ACHN (cell line): Measurements from ENCODE around the gene YTHDF1.
A peak's percentile ranks its signal among the peaks of the same experiment; 100 is the strongest.

Experiments
- DNase-seq: peaks from one replicate; pipeline ENCODE4 v3.0.0-alpha.2; 2015
- in situ Hi-C: cut with HindIII; loops from 2 replicates; pipeline ENCODE4 v1.10.0; 2017; ENCODE audit warnings: low sequenced_read_pairs, low pct_ligation_motif_present, low pct_unique_long_range_greater_than_20kb

YTHDF1 gene

DNA sequence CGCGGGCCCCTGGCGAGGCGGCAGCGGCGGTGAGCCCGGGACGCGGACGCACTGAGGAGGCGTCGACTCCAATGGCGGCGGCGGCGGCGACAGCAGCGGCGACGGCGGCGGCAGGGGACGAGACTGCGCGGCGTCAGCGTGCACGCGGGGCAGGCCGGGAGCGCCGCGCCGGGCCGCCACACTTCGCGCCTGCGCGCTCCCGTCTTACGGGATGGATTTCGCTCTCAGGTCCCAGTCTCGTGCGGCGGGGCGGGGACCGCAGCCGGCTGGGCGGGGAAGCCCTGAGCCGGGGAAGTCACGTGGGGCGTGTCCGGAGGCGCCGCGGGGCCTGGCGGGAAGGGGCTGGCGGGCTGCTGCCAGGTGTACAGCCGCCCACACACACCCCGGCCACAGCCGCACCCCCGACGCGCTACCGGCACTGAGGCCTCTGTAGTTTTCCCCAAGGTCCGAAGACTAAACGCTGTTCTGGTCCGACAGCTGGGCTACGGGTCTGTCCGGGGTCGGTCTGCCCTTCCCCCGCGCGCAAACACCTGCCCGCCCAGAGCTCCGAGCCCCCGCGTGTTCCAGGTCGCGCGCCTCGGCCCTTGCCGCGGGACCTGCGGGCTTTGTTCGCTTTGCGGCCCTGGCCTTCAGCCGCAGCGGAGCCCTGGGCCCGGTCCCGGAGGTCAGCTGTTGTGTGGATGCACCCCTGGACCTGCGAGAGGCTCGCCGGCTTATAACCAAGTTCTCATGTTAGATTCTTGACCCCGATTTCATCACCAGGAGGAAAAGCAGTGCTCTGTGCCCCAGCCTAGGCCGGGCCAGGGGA, at the start of gene YTHDF1:
Gene YTHDF1 (minus strand): TSS at position 91 of the 808 bp plus-strand sequence. CDS start 239 bp downstream, outside the sequence.
- in situ Hi-C loops, result no loop called here
- peak; percentile 90 for DNase-seq

DNA sequence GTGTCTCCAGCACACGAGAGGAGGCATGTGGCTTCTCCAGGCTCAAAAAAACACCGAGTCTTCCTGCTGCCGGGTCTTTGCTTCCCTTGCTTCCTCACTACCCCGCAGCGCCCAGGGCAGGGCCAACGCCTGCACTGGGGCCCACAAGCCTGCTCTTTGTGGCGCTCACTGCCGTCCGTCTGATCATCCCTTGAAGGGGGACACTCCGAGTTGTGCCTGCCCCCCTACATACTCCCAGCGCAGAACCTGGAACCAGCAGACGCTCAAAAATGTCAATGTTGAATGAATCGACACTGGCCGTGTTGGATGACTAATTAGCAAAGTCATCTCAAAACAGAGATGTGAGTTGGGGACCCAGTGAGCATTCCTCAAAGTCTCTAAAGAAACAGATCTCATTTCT, 48.6 kb upstream of the YTHDF1 start:
- no peak for DNase-seq
- in situ Hi-C loops, result no loop called here

DNA sequence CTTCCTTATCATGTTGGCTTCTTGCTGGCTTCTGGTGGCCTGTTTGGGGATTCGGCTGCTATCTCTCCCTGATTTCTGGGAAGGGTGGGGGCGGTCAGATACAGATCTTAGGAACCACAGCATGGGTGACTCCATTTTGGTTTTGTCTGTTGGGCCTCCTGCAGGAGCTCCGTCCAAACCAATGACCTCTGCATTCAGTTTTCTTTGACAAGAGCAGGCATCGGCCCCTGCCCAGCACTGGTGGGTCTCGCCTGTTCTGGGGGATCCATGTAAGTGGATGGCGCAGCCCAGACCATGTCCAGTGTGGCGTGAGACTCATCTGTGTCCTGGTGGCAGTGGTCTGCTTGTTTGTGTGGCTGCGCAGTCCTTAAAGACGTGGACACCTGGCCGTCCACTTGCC, 48.1 kb upstream of the YTHDF1 start:
- DNase-seq, result no peak
- in situ Hi-C loops, result no loop called here

DNA sequence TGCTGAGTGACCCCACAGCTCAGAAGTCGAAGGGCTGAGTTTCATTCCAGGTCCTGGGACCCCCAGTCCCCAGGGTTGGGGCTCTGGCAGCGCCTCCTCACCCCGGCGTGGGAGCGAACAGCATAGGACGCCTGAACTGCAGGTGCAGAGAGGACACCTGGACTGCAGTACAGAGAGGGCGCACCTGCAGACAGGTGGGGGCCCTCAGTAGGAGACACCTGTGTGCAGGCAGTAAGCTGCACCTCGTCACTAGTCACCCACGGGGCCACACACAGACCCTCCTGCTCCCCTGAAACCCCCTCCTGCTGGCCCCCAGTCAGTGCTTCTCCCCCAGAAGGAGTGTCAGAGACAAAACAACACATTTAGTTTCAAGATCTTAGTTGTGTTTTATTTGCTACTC, 46.9 kb upstream of the YTHDF1 start:
- no peak for DNase-seq
- in situ Hi-C loops, result no loop called here

DNA sequence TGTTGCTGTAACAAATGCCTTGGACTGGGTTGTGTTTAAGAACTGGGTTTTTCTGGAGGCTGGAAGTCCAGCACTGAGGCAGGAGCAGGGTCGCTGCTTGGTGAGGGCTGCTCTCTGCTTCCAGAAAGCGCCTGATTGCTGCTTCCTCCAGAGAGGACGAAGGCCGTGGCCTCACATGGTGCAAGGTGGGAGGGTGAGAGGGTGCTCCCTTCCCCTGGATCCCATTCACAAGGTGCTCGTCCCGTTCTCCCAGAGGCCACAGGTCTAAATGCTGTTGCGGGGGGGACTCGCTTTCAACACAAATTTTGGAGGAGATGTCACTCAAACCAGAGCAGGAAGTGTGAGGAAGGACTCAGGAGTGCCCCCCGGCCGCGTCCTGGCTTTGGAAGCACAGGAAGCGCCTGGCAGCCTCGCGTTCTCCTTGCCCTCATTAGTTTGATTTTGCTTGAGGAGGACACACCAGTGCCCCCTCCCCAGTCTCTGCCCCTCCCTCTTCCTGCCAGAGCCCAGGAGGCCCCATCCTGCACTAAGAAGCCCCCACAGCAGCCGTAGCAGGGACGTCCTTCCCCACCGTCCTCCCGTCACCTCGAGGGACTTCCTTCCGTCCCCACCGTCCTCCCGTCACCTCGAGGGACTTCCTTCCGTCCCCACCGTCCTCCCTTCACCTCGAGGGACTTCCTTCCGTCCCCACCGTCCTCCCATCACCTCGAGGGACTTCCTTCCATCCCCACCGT, 46.0 kb upstream of the YTHDF1 start:
- in situ Hi-C loops, result no loop called here
- DNase-seq, result no peak

DNA sequence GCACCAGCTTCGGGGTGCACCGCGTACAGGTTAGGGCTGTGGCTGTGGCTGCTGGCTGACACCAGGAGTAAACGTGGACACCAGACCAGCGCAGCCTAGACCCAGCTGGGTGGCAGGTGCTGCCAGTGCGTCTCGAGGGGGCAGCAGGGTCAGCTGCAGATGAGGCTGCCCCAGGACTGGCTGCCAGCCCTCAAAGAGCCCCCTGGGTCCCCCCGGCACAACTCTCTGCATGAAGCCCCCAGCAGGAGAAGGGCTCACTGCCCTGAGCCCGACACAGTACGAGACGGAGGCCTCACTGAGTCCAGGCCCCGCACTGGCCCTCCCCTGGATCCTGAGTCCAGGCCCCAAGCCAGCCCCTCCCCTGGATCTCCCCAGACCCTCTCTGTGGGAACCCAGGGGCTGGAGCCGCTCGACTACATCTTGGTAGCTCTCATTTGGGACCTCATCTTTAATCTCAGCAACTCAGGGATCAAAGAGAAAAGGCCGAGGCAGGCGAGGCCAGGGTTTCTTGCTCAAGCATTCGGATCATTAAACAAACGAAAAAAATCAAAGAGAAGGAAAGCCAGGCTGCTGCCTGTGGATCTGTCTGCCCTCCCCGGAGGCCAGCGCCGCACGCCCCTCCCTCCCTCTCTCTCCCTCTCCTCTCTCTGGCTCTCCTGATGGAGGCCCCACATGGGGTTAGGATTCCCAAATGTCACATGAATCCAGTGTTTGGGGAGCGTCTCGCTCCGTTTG, 45.3 kb upstream of the YTHDF1 start:
- no peak for DNase-seq
- in situ Hi-C loops, result no loop called here

DNA sequence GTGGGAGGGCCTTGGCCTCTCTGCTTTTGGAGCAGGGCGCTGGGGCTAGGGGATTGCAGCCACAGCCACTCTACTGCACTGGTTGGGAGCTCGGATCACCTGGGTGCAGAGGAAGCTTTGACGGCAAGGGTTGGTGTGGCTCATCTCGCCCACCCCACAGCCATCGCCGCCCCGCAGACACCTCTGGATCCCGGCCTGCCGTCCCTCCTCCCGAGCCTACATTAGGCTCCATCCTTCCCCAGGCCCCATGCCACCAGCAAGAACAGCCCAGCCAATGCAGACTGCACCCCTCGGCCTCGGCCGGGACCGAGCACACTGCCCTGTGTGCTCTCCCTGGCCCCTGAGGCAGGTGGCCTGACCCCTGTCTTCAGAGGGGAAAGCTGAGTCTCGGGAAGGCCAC, 44.6 kb upstream of the YTHDF1 start:
- in situ Hi-C loops, result no loop called here
- DNase-seq, result no peak

DNA sequence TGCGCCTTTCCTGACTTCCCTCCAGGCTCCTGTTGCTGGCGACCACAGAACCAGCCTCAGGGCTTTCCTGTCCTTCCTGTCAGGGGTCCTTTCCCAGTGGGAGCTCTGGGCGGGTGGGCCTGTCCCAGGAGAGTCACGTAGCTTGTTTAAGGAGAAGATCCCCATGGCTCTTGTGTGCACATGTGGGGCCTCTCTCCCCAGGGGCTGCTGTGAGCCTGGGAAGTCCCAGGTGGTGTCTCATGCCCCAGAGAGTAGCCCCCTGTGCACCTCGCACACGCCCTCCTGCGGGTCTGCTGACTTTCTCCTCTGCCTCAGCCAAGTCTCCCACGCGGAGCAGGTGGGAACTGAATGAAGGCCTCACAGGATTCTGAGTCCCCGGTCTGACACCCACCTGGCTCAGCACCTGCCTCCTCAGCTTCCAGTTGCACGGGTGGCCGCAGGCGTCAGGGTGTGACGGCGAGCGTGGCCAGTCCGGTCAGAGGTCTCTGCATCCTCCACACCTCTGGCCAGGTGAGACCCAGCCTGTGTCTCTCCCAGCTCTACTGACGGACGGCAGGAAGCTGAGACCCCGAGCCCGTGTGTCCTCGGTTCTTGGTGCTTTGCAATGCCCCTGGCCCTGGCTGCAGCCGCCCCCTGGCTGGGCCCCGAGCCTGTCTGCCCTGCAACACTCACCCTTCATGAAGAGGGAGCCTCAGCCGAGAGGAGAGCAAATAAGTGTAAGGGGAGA, 44.0 kb upstream of the YTHDF1 start:
- no peak for DNase-seq
- in situ Hi-C loops, result no loop called here

DNA sequence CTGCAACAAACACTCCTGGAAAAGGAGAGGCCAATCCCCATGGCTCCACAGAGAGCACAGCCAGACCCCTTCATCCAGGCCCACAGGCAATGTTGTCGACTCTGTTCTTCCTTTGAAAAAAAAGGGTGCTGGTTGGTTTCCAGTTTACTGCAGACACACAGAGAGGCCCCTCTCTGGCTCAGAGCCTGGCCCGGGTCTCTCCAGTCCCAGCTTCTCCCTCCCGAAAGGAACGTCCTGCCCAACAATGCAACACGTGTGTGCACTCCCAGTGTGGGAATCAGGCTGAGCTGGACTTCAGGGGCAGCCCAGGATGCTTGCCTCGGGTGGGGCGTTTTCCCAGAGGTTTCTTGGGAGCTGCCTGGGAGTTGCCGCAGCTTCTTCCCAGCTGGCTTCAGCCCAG, 42.9 kb upstream of the YTHDF1 start:
- in situ Hi-C loops, result no loop called here

DNA sequence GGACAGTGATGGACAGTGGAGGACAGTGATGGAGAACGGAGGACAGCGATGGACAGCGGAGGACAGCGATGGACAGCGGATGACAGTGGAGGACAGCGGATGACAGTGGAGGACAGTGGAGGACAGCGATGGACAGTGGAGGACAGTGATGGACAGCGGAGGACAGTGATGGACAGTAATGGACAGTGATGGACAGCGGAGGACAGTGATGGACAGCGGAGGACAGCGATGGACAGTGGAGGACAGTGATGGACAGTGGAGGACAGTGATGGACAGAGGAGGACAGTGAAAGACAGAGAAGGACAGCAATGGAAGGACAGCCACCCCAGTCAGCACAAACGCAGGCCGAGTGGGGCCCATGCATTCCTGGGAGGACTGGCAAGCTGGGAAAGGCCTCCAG, 41.7 kb upstream of the YTHDF1 start:
- no peak for DNase-seq
- in situ Hi-C loops, result no loop called here

More for the DNA sequence above, 42.9 kb upstream of the YTHDF1 start:
- DNase-seq, result no peak

DNA sequence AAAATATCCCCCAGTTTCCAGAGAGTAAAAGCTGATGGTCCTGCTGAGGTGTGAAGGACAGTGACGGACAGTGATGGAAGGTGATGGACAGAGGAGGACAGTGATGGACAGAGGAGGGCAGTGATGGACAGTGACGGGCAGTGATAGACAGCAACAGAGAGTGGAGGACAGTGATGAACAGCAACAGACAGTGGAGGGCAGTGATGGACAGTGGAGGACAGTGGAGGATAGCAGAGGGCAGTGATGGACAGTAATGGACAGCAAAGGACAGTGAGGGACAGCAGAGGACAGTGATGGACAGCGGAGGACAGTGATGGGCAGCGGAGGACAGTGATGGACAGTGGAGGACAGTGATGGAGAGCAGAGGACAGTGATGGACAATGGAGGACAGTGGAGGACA, 41.0 kb upstream of the YTHDF1 start:
- DNase-seq, result no peak
- in situ Hi-C loops, result no loop called here

DNA sequence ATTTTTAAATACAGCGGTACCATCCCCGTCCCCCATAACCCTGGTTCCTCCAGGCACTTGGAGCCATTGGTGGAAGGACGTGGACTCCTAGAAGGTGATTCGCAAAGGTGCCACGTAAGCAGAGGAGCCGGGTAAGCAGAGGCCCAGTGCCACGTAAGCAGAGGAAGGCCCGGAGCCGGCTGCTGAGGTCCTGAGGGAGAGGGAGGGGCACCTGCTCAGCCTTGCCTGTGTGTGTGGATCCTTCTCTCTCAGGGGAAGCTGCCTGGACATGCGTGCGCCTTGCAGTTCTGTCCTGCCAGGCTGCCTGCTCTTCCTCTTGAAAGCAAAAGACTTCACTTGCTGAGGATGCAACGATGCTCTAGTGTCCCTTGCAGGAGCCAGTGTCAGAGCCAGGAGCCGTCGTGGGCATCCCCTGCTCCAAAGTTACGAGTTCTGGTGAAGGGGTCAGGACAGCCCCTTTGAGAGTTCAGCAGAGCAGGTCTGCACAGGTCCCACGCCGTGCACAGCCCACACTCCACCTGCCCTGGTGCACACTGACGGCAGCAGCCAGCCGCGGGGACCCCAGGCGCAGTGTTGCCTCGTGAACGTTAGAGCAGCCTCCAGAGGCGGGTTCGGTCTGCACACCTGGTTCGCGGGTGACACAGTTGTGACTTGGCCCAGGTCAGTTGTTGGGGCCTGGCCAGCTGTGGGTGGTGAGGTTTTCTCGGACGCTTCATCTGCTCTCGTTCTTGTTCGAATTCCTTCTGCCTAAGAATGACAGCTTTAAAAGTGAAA, 40.2 kb upstream of the YTHDF1 start:
- in situ Hi-C loops, result no loop called here
- no peak for DNase-seq

DNA sequence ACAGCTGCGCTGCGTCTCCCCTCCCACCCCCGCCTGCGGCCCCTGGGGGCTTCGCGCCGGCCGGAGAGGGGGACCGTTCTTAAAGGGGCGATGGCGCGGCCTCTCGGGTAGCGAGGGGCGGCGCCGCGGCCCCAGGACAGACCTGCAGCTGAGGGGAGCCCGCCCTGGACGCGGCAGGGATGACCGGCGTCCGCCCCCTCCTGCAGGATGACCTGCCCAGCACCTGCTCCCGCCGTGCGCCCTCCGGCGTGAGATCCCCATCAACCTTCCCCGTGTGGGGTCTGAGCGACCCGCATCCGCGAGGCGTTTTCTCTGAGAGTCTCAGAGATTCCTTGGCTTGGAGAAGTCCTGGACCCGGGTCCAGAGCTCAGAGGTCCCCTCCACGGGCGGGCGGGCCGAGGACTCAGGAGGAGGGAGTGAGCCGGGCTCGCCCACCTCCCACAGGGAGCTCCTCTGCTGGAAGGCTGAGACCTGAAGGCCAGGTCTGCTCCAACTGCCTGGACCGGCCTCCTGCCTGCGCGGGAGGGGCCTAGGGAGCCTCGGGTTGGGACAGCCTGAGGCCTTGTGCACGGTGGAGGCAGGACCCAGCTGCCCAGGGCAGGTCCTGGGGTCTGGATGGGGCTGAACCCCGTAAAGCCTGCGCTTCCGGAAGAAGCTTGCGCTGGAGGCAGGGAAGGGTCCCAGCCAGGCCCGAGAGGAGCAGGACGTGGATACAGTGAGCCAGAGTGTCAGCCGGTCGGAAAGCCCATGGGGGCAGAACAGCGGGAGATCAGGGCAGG, 38.9 kb upstream of the YTHDF1 start:
- in situ Hi-C loops, result no loop called here

DNA sequence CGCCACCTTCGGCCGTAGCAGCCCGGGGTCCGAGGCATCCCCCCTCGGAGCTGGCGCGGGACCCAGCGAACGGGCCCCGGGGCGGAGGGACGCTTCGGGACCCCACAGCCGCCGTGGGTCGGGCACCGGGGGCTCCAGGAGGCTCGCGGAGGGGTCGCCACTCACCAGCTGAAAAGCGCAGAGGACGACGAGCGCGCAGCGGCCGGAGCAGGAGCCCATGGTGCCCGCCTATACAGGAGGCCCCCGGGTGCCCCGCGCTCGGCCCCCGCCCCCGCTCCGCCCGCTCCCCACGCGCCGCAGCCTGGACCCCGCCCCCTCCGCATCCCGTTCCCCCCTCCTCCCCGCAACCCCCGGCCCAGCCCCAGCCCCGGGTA, 38.3 kb upstream of the YTHDF1 start, which contains the start of gene NKAIN4:
Gene NKAIN4 (minus strand): TSS at position 232 of the 374 bp plus-strand sequence. CDS start 13 bp downstream, at position 219.
- in situ Hi-C loops, result no loop called here
- no peak for DNase-seq

More for the DNA sequence above, 38.9 kb upstream of the YTHDF1 start:
- DNase-seq, result no peak

DNA sequence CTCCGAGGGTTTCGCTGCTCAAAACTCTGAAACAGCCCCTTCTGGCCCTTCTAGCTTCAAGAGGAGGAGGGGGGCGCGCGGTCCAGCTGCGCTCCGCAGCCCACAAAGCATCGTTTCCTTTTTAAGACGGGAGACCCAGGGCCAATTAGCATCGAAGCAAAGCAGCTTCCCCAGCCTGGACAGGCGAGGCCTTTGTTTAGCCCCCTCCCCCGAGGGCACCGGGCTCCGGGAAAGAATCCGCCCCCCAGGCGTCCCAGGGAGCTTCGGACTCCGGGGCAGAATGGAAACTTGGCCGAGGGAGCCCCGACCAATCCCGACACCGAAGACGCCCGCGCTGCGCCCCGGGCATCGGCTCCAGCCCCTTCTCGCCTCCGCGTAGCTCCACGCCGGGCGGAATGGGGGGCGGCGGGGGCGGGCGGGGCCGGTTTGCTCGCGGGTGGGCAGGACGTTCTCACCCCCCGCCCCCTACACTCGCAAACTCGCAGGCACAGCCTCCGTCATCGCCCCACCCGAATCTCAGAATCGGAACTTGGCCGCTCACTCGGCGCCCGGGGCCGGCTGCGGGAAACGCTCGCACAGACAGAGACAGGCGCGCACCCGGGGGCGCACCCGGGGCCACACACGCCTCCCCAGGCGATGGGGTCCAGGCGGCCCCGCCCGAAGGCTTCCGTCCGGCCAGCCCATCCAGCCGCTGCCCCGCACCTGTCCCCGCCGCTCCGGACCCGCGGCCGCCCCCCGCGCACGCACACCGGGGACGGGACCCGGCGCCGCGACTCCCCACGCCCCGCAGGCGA, 37.7 kb upstream of the YTHDF1 start:
- no peak for DNase-seq
- in situ Hi-C loops, result no loop called here

DNA sequence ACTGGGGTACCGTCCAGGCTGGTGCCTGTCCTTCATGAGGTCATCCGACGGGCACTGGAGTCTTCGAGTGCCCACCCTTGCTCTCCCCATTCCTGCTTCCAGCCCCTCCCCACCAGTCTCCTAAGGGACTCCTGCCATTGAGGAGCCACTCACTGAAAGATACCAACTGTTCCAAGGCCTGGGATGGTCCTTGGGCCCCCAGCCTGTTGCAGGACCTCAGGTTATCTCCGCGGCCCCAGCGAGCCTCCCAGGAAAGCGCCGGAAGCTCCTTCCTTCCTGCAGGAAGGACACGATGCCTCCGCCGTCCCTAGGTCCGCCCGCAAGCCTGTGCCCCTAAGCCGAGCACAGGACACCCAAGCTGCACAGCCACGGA, 37.1 kb upstream of the YTHDF1 start:
- DNase-seq, result no peak
- in situ Hi-C loops, result no loop called here

DNA sequence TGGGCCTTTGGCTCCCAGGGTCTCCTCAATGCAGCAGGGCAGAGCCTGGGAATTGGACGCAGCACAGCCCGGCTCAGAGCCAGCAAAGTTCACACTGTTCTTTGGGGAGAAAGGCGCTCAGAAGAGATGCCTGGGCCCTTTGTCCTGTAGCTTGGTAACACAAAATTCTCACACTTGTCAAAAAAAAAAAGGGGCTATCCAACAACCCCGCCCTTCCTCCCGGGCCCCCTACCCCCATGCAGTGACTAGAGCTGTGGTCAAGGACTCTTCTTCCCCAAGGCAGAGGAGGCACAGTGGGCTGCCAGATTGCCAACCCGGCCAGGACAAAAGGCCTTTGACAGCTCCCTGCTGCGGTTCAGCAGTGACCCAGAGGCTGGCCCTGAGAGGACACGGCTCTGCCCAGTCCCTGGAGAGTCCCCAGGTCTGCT, 36.4 kb upstream of the YTHDF1 start:
- no peak for DNase-seq
- in situ Hi-C loops, result no loop called here
